C4-2B (cell line): ENCODE results near the gene HOXC6.

Experiments used
- ZFX ChIP-seq: fragments of 450-650 bp; IDR thresholded peaks from 2 replicates; pipeline ENCODE4 v1.6.1; 2017
- TF ChIP-seq, protein P1 (sequence below): fragments of 450-650 bp; conservative IDR thresholded peaks from 2 replicates; pipeline ENCODE4 v1.5.1; 2017; ENCODE audit warnings: mild to moderate bottlenecking

DNA sequence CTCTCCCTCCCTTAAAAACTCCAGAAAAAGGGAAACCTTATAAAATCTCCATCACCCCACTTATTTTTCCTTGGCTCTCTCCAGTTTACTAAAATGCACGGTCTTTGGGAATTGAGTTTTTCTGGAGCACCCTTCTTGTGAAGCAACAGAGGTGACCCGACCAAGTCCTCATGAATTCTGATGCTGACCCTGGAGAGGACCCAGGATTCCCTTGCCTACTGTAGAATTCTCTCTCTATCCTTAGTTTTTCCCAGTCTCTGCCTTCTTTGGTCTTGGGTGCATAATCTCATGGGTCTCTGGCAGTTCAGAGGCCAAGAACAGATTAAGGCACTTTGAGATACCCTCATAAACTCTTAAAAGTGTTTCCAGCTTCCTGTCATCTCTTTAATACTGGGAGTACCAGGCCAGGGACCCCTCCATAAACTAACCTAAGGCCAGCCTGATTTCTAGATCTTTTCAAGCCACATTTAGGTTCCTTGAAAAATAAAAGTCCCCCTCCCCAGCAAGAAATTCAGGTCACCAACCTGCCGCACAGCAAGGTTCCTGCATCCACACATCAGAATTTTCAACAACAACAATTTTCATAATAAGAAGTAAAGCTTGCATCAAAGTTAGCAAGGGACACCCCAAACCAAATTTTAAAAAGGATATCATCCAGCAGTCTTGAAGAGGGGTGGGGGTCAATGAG is 20.3 kb downstream of the HOXC6 start:
- TF ChIP-seq, protein P1, sequence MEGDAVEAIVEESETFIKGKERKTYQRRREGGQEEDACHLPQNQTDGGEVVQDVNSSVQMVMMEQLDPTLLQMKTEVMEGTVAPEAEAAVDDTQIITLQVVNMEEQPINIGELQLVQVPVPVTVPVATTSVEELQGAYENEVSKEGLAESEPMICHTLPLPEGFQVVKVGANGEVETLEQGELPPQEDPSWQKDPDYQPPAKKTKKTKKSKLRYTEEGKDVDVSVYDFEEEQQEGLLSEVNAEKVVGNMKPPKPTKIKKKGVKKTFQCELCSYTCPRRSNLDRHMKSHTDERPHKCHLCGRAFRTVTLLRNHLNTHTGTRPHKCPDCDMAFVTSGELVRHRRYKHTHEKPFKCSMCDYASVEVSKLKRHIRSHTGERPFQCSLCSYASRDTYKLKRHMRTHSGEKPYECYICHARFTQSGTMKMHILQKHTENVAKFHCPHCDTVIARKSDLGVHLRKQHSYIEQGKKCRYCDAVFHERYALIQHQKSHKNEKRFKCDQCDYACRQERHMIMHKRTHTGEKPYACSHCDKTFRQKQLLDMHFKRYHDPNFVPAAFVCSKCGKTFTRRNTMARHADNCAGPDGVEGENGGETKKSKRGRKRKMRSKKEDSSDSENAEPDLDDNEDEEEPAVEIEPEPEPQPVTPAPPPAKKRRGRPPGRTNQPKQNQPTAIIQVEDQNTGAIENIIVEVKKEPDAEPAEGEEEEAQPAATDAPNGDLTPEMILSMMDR = no peak
- TF ChIP-seq ZFX = no peak
